ENCODE results near the gene APOBEC3B.

GRCh38 chr22:38940811-38941384 lies 41.2 kb upstream of the APOBEC3B start:
- no peak for TF ChIP-seq CTCF (IDR thresholded peaks at IDR 0.05; ENCODE audit: poor library complexity)
- no peak for TF ChIP-seq EZH2 (IDR thresholded peaks at IDR 0.05; ENCODE audit: borderline replicate concordance)
- no peak for TF ChIP-seq EZH2phosphoT487 (IDR thresholded peaks at IDR 0.05; ENCODE audit: low read depth, severe bottlenecking, unreplicated experiment)
